NCI-H345 treated with DMSO at 0.1 percent for 48 hours (cell line): Measurements from ENCODE around the gene ERBB3.

ENCODE experiments used
- DNase-seq: peaks from one replicate; lab custom pipeline; 2025; ENCODE audit not compliant: unreplicated experiment; lab: John Stamatoyannopoulos, UW

The ERBB3 gene

GRCh38 chr12:56078931-56079722, 838 bp upstream of the ERBB3 start:
- peak; percentile 27 for DNase-seq

DNA sequence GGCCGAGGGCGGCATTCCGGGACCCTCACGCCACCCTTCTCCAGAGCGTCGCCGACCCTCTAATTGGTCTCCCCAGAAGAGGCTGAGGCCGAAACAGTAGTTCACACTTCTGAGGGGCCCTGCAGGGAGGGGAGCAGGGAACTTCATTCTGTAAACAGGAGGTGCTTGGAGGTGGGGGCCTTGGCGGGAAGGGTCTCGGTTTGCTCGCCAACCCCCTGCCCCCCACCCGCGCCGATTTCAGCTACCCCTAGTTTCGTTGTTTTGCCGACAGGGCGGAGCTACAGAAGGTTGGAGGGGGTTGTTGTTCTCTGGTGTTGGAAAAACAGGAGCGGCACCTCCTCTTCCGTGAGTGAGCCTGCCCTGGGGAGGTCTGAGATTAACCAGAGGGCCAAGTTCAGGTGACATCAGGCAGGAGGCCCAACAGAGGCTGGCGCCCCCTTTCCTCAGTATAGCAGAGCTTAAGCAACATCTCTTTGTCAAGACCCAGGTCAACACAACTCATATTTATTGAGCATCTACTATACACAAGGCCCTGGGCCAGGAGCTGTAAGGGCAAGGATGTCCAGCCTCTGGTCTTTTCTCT, 682 bp downstream of the ERBB3 start:
- no peak for DNase-seq

- DNase-seq, result no peak
Measured at GRCh38 chr12:56081393-56082347, 1.7 kb downstream of the ERBB3 start.

GRCh38 chr12:56082382-56082781, 2.4 kb downstream of the ERBB3 start:
- no peak for DNase-seq

GRCh38 chr12:56082967-56083366, 3.0 kb downstream of the ERBB3 start:
- no peak for DNase-seq

GRCh38 chr12:56084958-56085543, 5.1 kb downstream of the ERBB3 start:
- DNase-seq, result no peak

DNA sequence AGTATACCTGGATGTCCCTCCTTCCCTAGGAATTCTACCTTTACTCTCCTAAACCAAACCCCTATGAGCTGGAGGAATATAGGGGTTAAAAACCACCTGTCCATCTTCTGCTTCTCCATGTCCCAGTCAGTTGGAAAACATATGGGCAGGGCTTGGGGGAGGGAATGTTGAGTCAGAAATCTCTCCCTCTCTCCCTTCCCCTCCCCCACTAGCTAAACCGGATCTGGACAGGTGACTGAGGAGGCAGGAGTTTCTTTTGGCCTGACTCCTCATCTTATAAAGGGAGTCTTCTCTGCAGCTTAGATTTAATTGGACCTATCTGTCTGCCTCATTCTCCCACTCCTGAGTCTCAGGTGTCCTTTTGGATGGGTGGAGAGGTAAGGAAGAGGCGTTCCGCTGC, 6.1 kb downstream of the ERBB3 start:
- DNase-seq, result no peak

DNA sequence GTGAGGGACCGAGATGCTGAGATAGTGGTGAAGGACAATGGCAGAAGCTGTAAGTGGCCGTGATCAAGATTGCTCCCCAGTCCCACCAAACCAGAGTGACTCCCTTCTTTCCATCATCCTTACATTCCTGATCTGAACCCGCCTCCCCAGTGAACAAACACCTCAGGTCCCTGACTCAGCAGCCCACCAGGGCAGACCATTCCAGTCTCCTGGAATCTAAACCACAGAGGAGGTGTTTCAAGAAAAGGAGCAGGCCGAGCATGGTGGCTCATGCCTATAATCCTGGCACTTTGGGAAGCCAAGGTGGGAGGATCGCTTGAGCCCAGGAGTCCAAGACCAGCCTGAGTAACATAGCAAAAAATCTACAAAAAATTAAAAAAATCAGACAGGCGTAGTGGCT, 6.6 kb downstream of the ERBB3 start:
- no peak for DNase-seq

DNA sequence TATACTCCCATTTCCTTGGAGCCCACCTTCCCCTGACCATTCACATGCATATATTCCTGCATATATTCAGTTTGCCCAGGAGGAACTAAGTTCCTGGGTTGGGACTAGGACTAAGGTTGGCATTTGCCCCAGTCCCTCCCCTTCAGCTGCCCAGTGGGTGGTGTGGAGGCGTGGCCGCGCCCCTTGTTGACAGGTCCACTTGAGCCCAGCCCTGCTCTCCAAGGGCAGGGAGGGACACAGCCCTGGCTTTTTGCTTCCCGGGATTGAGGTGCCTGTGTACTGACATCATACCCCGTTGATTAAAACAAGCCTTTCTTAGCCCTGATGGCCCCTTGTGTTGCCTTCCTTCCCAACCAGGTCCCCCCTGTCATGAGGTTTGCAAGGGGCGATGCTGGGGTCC, 7.3 kb downstream of the ERBB3 start:
- DNase-seq, result no peak

DNA sequence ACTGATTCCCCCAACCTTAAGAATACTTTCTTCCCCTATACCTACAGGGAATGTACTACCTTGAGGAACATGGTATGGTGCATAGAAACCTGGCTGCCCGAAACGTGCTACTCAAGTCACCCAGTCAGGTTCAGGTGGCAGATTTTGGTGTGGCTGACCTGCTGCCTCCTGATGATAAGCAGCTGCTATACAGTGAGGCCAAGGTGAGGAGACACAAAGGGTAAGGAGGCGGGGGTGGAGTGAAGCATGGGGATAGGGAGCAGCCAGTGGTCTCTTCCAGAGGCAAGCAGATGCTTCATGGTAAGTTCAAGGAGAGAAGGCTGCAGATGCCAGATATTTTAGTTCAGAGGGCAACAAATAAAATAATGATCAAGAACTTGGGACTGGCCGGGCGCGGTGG, 17.8 kb downstream of the ERBB3 start:
- no peak for DNase-seq

GRCh38 chr12:56098592-56098991, 18.6 kb downstream of the ERBB3 start:
- DNase-seq, result peak; percentile 19

GRCh38 chr12:56099787-56100186, 19.8 kb downstream of the ERBB3 start:
- DNase-seq, result no peak

DNA sequence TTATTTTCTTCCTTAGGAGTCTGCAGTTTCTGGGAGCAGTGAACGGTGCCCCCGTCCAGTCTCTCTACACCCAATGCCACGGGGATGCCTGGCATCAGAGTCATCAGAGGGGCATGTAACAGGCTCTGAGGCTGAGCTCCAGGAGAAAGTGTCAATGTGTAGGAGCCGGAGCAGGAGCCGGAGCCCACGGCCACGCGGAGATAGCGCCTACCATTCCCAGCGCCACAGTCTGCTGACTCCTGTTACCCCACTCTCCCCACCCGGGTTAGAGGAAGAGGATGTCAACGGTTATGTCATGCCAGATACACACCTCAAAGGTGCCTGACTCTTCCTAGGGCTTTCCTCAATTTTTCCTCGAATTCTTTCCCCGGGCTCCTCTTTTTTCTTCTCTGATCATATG, 21.1 kb downstream of the ERBB3 start:
- no peak for DNase-seq

- no peak for DNase-seq
Measured at GRCh38 chr12:56102683-56103065, 22.7 kb downstream of the ERBB3 start.

DNA sequence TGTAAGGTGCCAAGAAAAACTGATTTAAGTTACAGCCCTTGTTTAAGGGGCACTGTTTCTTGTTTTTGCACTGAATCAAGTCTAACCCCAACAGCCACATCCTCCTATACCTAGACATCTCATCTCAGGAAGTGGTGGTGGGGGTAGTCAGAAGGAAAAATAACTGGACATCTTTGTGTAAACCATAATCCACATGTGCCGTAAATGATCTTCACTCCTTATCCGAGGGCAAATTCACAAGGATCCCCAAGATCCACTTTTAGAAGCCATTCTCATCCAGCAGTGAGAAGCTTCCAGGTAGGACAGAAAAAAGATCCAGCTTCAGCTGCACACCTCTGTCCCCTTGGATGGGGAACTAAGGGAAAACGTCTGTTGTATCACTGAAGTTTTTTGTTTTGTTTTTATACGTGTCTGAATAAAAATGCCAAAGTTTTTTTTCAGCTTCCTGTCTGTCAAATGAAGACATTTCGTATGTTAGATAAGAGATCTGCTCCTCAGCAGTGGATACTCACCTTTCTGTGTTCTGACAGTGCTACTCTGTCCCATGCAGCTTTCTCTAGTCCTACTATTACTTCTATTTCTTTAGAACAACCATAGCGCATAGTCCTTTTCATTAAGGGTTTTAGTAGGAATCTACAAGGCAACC, 23.2 kb downstream of the ERBB3 start:
- no peak for DNase-seq

DNA sequence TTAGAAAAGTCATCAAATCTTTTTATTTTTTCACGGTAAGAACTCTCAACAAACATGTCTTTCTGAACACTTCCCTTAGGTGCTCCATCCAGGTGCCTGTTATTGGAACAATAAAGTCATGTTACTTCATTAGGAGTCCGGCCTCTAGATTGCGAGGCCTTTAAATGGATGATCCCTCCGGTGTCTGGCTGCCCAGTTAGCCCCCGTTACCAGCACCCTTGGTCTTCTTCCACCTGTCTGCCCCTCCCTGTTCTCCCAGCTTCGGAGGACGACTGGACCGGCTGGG, 23.8 kb downstream of the ERBB3 start:
- DNase-seq, result peak; percentile 75

- DNase-seq, result peak; percentile 96
Measured at GRCh38 chr12:56104109-56104814, 24.3 kb downstream of the ERBB3 start, which contains the start of gene PA2G4. PA2G4 (plus strand) TSS chr12:56104559; CDS start chr12:56104738, 179 bp downstream.

DNA sequence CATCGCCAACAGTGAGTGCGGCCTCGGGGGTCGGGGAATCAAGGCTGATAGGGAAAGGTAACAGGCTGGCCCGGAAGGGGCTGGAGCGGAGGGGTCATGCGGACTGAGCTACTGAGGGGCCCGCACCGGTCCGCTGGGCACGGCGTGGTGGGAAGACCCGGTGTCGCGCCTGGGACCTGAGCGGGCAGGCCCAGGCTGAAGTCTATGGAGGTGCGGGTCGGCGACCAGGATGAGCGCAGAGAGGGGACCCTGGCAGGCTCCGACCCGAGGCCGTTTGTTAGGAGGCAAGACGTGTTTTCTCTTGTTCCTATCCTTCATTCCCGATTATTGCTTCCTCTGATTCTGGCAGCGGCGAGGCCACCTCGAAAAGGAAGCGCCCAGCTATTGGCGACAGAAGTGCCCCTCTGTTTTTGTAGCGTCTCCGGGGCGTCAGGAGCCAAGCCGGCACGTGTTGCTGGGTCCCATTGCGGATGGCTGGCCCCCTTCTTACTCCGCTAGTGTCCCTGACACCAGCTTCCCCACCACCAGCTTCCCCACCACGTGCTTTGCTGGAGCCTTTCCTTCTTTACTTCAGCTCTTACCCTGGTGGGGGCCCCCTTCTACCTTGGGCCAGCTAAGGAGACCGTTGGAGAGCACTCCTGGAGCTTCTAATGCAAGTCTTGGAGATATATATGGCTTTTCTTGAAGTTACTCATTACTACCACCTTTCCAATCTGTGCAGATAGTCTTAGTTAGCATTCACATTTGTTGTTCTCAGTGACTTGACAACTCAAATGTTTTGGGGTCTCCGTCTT, 25.0 kb downstream of the ERBB3 start:
- DNase-seq, result no peak

GRCh38 chr12:56105609-56105902, 25.6 kb downstream of the ERBB3 start:
- DNase-seq, result no peak

GRCh38 chr12:56107242-56107641, 27.3 kb downstream of the ERBB3 start:
- no peak for DNase-seq
